DMS53 treated with DMSO at 0.1 percent for 48 hours (cell line): ENCODE data around the gene HOXC6.

Experiments used
- DNase-seq: peaks from one replicate; lab custom pipeline; 2025; ENCODE audit not compliant: unreplicated experiment; lab: John Stamatoyannopoulos, UW

HOXC6 gene

GRCh38 chr12:54001283-54002187 is 26.7 kb upstream of the HOXC6 start:
- no peak for DNase-seq

GRCh38 chr12:54002278-54002914 is 25.8 kb upstream of the HOXC6 start:
- DNase-seq = no peak

- DNase-seq = no peak
Measured at GRCh38 chr12:54002915-54003389, 25.3 kb upstream of the HOXC6 start.

- no peak for DNase-seq
Measured at GRCh38 chr12:54003625-54004024, 24.6 kb upstream of the HOXC6 start.

GRCh38 chr12:54004063-54004840 is 24.0 kb upstream of the HOXC6 start:
- DNase-seq = no peak

- DNase-seq = no peak
Measured at GRCh38 chr12:54004841-54005530, 23.3 kb upstream of the HOXC6 start.

GRCh38 chr12:54005531-54005852 is 22.7 kb upstream of the HOXC6 start:
- no peak for DNase-seq

GRCh38 chr12:54005853-54006558 is 22.2 kb upstream of the HOXC6 start:
- peak; percentile 43 for DNase-seq

- DNase-seq = no peak
Measured at GRCh38 chr12:54006559-54007220, 21.6 kb upstream of the HOXC6 start.

- no peak for DNase-seq
Measured at GRCh38 chr12:54007538-54008259, 20.5 kb upstream of the HOXC6 start.

- no peak for DNase-seq
Measured at GRCh38 chr12:54008260-54008552, 20.0 kb upstream of the HOXC6 start.

GRCh38 chr12:54009171-54010052 is 18.8 kb upstream of the HOXC6 start:
- no peak for DNase-seq

- DNase-seq = no peak
Measured at GRCh38 chr12:54010053-54010971, 17.9 kb upstream of the HOXC6 start.

- DNase-seq = no peak
Measured at GRCh38 chr12:54010972-54011664, 17.1 kb upstream of the HOXC6 start.

GRCh38 chr12:54011665-54012532 is 16.3 kb upstream of the HOXC6 start:
- DNase-seq = no peak
